K562 (cell line): ENCODE measurements around the gene LY6G6C. TPM values are rescaled to one million over a fixed set of nuclear protein-coding genes. Genes with fewer than 3 reads are reported as not detected.
A peak's percentile ranks its signal among the peaks of the same experiment; 100 is the strongest.

Source experiments
- ATAC-seq: fragments of 200-7000 bp; cut with Tn5 transposase; 3 replicates; pipeline ENCODE4 v1.9.1; 2020; ENCODE audit warnings: moderate library complexity
- BruUV-seq: library from RNA; stranded (reverse); fragments of 400-500 nt; replicated peaks from 2 replicates; lab custom pipeline; 2021; lab: Mats Ljungman, UMichigan
- CTCF ChIA-PET: fragments of 300-600 bp; formaldehyde crosslinking; extraction: SDS; loops from one replicate; lab custom pipeline; 2021; ENCODE audit warnings: low intra/inter-chr PET ratio; lab: Yijun Ruan, JAX
- POLR2A ChIA-PET: fragments of 300-600, 350-650 bp; sonication (Branson Sonifier 250); formaldehyde crosslinking; extraction: SDS; loops from one replicate; lab custom pipeline; 2021; ENCODE audit warnings: antibody characterized with exemption, inconsistent platforms; lab: Yijun Ruan, JAX
- DNase-seq, 4 experiments: peaks; one replicate each; pipeline versions ENCODE4 v3.0.0 to v3.0.0-alpha.2; 2011 to 2018; ENCODE audit warnings: low spot score in 3 of 4, mixed read lengths in 3 of 4; ENCODE audit errors: extremely low read depth in 1 of 4
- FAIRE-seq: peaks from 2 replicates; lab custom pipeline; 2011; peaks lifted over from hg19 to GRCh38; lab: Jason Lieb, UNC
- H2AFZ ChIP-seq: 2 replicates; pipeline ENCODE4 v1.6.0; 2011; ENCODE audit warnings: low read depth, low read length, control low read depth, inconsistent platforms
- H3K27ac ChIP-seq: fragments of 200-600 bp; 3 replicates; pipeline ENCODE4 v1.8.0; 2011; ENCODE audit warnings: low read depth, mild to moderate bottlenecking, control low read depth, inconsistent platforms, low read length, moderate library complexity, mixed read lengths; ENCODE audit errors: extremely low read depth
- H3K27me3 ChIP-seq, 2 experiments: fragments of 300-600 bp in 1 of 2; 2 replicates in 1 of 2; 3 replicates in 1 of 2; pipeline versions ENCODE4 v1.6.0 to v1.8.0; 2011; ENCODE audit warnings: inconsistent platforms in 2 of 2, low read length in 2 of 2, mild to moderate bottlenecking in 1 of 2, mixed read lengths in 1 of 2, moderate library complexity in 1 of 2; ENCODE audit not compliant: control insufficient read depth in 2 of 2, insufficient read depth in 2 of 2
- H3K36me3 ChIP-seq: fragments of 300-600 bp; 3 replicates; pipeline ENCODE4 v1.8.0; 2011; ENCODE audit warnings: mild to moderate bottlenecking, low read length, inconsistent platforms; ENCODE audit not compliant: control insufficient read depth, insufficient read depth
- H3K4me1 ChIP-seq, 2 experiments: fragments of 200-600 bp in 1 of 2; replicated peaks in 1 of 2; 2 replicates in 1 of 2; 3 replicates in 1 of 2; pipeline versions ENCODE4 v1.5.1 to v1.8.0; 2011; ENCODE audit warnings: inconsistent platforms in 2 of 2, low read length in 2 of 2, mild to moderate bottlenecking in 1 of 2, mixed read lengths in 1 of 2, moderate library complexity in 1 of 2; ENCODE audit not compliant: control insufficient read depth in 2 of 2, insufficient read depth in 2 of 2
- H3K4me2 ChIP-seq: 2 replicates; pipeline ENCODE4 v1.6.1; 2011; ENCODE audit warnings: low read length, control low read depth, inconsistent platforms, mixed read lengths; ENCODE audit not compliant: insufficient read depth
- H3K4me3 ChIP-seq: fragments of 200-600 bp; sonication (generic), shearing (Covaris generic); 2 replicates; pipeline ENCODE4 v1.5.1; 2016; ENCODE audit warnings: control low read depth, inconsistent platforms
- H3K79me2 ChIP-seq: fragments of 200-600 bp; 3 replicates; pipeline ENCODE4 v1.8.0; 2011; ENCODE audit warnings: low read length, inconsistent platforms; ENCODE audit not compliant: control insufficient read depth, insufficient read depth
- H3K9ac ChIP-seq, 2 experiments: 2 replicates each; pipeline versions ENCODE4 v1.6.0 to v1.6.1; 2011; ENCODE audit warnings: low read depth in 2 of 2, low read length in 2 of 2, control low read depth in 1 of 2, inconsistent platforms in 1 of 2, mild to moderate bottlenecking in 1 of 2, mixed read lengths in 1 of 2; ENCODE audit not compliant: insufficient read depth in 1 of 2
- H3K9me1 ChIP-seq: one replicate; pipeline ENCODE4 v1.6.0; 2011; ENCODE audit warnings: inconsistent platforms, mild to moderate bottlenecking, low read length, moderate library complexity; ENCODE audit not compliant: control insufficient read depth, insufficient read depth
- H3K9me3 ChIP-seq: replicated peaks from 2 replicates; pipeline ENCODE4 v1.5.1; 2011; ENCODE audit warnings: low read depth, low read length, inconsistent platforms; ENCODE audit not compliant: control insufficient read depth, insufficient read depth
- H4K20me1 ChIP-seq: replicated peaks from 2 replicates; pipeline ENCODE4 v1.6.1; 2011; ENCODE audit warnings: low read length, inconsistent platforms, mixed read lengths; ENCODE audit not compliant: control insufficient read depth, insufficient read depth
- FOSL1 ChIP-seq: fragments of 200-800 bp; sonication (Bioruptor generic); conservative IDR thresholded peaks from 2 replicates; pipeline ENCODE4 v1.6.1; 2016; ENCODE audit warnings: missing genetic modification characterization, missing compliant biosample characterization
- NEUROD1 ChIP-seq: fragments of 150-350 bp; IDR thresholded peaks from 2 replicates; pipeline ENCODE4 v1.6.1; 2014; ENCODE audit warnings: borderline replicate concordance, low read length, low read depth; ENCODE audit not compliant: partially characterized antibody
- POLR3A ChIP-seq: IDR thresholded peaks from 2 replicates; pipeline ENCODE4 v1.6.1; 2011; ENCODE audit warnings: borderline replicate concordance, mild to moderate bottlenecking, moderate library complexity; ENCODE audit not compliant: insufficient read length, insufficient read depth; ENCODE audit errors: extremely low read depth
- SMARCA4 ChIP-seq: fragments of 450-650 bp; IDR thresholded peaks from 2 replicates; pipeline ENCODE4 v1.6.1; 2016
- SP1 ChIP-seq: sonication (generic); formaldehyde crosslinking; IDR thresholded peaks from 2 replicates; pipeline ENCODE4 v1.8.1; 2022; ENCODE audit warnings: mild to moderate bottlenecking, missing genetic modification reagents
- U2AF1 ChIP-seq: fragments of 200-400 bp; formaldehyde crosslinking; optimal IDR thresholded peaks from 2 replicates; pipeline ENCODE3; 2017; ENCODE audit warnings: mild to moderate bottlenecking, low read depth, low read length, moderate library complexity
- ZFX ChIP-seq: sonication (generic); formaldehyde crosslinking; IDR thresholded peaks from 2 replicates; pipeline ENCODE4 v1.8.0; 2022; ENCODE audit warnings: mild to moderate bottlenecking, missing genetic modification reagents, moderate library complexity
- WGBS: fragments of 100-300 bp; shearing (Covaris generic); methylation state at CpG from one replicate; pipeline ENCODE4 v1.1.6; 2016; ENCODE audit warnings: low coverage, mixed read lengths; ENCODE audit not compliant: insufficient coverage; ENCODE audit errors: missing lambda C conversion rate; 5-methylcytosine and 5-hydroxymethylcytosine counted together
- in situ Hi-C: fragments of 300-500 bp; cut with MboI; formaldehyde crosslinking; loops from 4 replicates; pipeline ENCODE4 v1.15.0; 2018; ENCODE audit warnings: inconsistent platforms, mixed read lengths
- intact Hi-C: fragments of 100-400 bp; cut with micrococcal nuclease; formaldehyde crosslinking; loops from 2 replicates; pipeline ENCODE4 v1.14.2; 2022
- polyA plus RNA-seq, 8 experiments: library from polyadenylated mRNA; depleted of rRNA in 4 of 8; stranded (reverse) in 5 of 8; unstranded in 3 of 8; fragments of >200 nt; fragmentation: Nextera tagmentation in 2 of 8; fragmentation: Illumina TruSeq in 1 of 8; extraction: Ambion mirVana in 2 of 8; extraction: Trizol in 1 of 8; gene quantifications; 2 replicates each; pipeline versions ENCODE4 v1.2.1 to v1.2.3, GENCODE V29; 2011 to 2014; ENCODE audit warnings: inconsistent platforms in 1 of 8, missing spikeins in 1 of 8
- total RNA-seq, 7 experiments: library from RNA; depleted of rRNA in 6 of 7; stranded (reverse); fragments of >200 nt in 6 of 7; fragmentation: Illumina TruSeq in 2 of 7; extraction: Trizol in 2 of 7; gene quantifications; 2 replicates each; pipeline versions ENCODE4 v1.2.1 to v1.2.3, GENCODE V29; 2011 to 2021; ENCODE audit warnings: low replicate concordance in 1 of 7
- TF ChIP-seq, protein P1 (sequence below): fragments of 450-650 bp; IDR thresholded peaks from 2 replicates; pipeline ENCODE4 v1.6.1; 2016
- TF ChIP-seq, protein P2 (sequence below): fragments of 450-650 bp; IDR thresholded peaks from one replicate; pipeline ENCODE4 v1.6.1; 2018; ENCODE audit warnings: mild to moderate bottlenecking, moderate library complexity; ENCODE audit not compliant: partially characterized antibody
- TF ChIP-seq, protein P3 (sequence below): fragments of 450-650 bp; IDR thresholded peaks from 2 replicates; pipeline ENCODE4 v1.6.1; 2017; ENCODE audit warnings: mild to moderate bottlenecking, moderate library complexity
- TF ChIP-seq, protein P4 (sequence below): sonication (generic); formaldehyde crosslinking; IDR thresholded peaks from 2 replicates; pipeline ENCODE4 v1.8.0; 2023; ENCODE audit warnings: mild to moderate bottlenecking, missing genetic modification reagents
- TF ChIP-seq, protein P5 (sequence below): IDR thresholded peaks from 3 replicates; pipeline ENCODE4 v1.6.1; 2011; ENCODE audit warnings: borderline replicate concordance, mild to moderate bottlenecking, moderate library complexity; ENCODE audit not compliant: insufficient read length; ENCODE audit errors: extremely low read depth

The LY6G6C gene
- total and polyA plus RNA-seq, 9 of the 15 experiments (the other 6 are each of a cell fraction or from before 2014, with no cell fraction given): 0.06 to 0.20 TPM; not detected in 7

DNA sequence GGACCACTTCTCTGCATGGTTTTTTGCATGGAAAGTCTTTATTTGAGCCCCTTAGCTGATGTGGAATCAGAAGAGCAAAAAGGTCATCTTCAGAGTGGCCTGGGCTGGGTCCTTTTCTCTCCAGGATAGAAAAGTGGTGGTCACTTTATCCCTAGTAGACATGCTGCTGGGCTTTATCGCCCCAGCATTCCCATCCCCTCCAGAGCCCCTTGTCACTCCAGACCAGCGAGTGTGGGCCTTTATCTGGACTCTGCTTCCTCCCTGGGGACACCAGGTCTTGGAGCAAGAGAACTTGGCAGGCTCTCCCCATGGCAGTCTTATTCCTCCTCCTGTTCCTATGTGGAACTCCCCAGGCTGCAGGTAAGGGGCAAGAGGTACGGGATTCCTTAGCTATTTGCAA is 14.9 kb downstream of the LY6G6C start, which contains the start of gene LY6G6F (continued):
- TF ChIP-seq, protein P1, sequence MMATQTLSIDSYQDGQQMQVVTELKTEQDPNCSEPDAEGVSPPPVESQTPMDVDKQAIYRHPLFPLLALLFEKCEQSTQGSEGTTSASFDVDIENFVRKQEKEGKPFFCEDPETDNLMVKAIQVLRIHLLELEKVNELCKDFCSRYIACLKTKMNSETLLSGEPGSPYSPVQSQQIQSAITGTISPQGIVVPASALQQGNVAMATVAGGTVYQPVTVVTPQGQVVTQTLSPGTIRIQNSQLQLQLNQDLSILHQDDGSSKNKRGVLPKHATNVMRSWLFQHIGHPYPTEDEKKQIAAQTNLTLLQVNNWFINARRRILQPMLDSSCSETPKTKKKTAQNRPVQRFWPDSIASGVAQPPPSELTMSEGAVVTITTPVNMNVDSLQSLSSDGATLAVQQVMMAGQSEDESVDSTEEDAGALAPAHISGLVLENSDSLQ: peak; percentile 37; the same call in 1 of the 2 replicates
- TF ChIP-seq, protein P2, sequence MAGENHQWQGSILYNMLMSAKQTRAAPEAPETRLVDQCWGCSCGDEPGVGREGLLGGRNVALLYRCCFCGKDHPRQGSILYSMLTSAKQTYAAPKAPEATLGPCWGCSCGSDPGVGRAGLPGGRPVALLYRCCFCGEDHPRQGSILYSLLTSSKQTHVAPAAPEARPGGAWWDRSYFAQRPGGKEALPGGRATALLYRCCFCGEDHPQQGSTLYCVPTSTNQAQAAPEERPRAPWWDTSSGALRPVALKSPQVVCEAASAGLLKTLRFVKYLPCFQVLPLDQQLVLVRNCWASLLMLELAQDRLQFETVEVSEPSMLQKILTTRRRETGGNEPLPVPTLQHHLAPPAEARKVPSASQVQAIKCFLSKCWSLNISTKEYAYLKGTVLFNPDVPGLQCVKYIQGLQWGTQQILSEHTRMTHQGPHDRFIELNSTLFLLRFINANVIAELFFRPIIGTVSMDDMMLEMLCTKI: no peak
- TF ChIP-seq, protein P3, sequence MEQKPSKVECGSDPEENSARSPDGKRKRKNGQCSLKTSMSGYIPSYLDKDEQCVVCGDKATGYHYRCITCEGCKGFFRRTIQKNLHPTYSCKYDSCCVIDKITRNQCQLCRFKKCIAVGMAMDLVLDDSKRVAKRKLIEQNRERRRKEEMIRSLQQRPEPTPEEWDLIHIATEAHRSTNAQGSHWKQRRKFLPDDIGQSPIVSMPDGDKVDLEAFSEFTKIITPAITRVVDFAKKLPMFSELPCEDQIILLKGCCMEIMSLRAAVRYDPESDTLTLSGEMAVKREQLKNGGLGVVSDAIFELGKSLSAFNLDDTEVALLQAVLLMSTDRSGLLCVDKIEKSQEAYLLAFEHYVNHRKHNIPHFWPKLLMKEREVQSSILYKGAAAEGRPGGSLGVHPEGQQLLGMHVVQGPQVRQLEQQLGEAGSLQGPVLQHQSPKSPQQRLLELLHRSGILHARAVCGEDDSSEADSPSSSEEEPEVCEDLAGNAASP: no peak
- TF ChIP-seq U2AF1 (no peak), POLR3A (no peak), SMARCA4 (peak; percentile 25; the same call in 1 of the 2 replicates)
- TF ChIP-seq, all 486 proteins: peak for 24

DNA sequence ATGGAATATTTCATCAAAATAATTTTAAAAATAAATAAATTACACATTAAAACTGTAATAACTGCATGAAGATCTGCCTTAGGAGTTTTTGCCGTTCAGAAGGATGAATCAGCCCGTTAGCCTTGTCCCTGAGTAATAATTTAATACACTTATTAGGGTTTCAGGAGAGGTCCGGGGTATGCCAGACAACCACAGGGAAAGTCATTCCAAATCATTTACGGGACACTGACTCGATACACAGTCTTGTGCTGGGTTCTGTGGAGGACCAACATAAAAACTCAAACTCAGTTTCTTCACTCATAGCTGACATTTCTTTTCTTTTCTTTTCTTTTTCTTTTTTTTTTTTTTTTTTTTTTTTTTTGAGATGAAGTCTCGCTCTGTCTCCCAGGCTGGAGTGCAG is 15.6 kb downstream of the LY6G6C start:
- Histone ChIP-seq H3K9me1 (no peaks in the 10 kb centered on the region), H3K27me3 (no peaks in the 10 kb centered on the region), H3K9ac (no peak overlapping the region), H2AFZ (peak overlapping the region; percentile 52), H3K27ac (no peak overlapping the region), H3K4me3 (no peak overlapping the region), H3K4me2 (no peak overlapping the region), H3K36me3 (peaks cover 11% of the 10 kb centered on the region), H4K20me1 (no peaks in the 10 kb centered on the region; the same call in 1 of the 2 replicates), H3K9me3 (no peaks in the 10 kb centered on the region), H3K4me1 (peaks cover 33 to 35% of the 10 kb centered on the region in 2 experiments), H3K79me2 (peaks cover 26% of the 10 kb centered on the region)
- ATAC-seq: no peak
- in situ Hi-C loops (no loop called here), intact Hi-C loops (no loop called here)
- CTCF ChIA-PET: no interaction called here
- BruUV-seq: no TSS peak
- no peak for DNase-seq
- FAIRE-seq: no peak
- 76% methylated on average over 6 of the region's 6 CpGs for WGBS
- POLR2A ChIA-PET: interaction anchor here (0.6 to 12.4 kb wide), 5 partner anchors 10 to 101 kb away, joined by 3 to 223 read pairs (median 7); partner anchors contain the start of genes DDAH2, LSM2, LY6G6C and LY6G6D
- TF ChIP-seq ZFX (CRISPR knock-in tag) (0 out of 2 replicates have a peak, but pooled peaks have one; percentile 10), SP1 (CRISPR knock-in tag) (0 out of 2 replicates have a peak, but pooled peaks have one; percentile 10), FOSL1 (tag) (no peak), NEUROD1 (no peak)
- TF ChIP-seq, protein P4, sequence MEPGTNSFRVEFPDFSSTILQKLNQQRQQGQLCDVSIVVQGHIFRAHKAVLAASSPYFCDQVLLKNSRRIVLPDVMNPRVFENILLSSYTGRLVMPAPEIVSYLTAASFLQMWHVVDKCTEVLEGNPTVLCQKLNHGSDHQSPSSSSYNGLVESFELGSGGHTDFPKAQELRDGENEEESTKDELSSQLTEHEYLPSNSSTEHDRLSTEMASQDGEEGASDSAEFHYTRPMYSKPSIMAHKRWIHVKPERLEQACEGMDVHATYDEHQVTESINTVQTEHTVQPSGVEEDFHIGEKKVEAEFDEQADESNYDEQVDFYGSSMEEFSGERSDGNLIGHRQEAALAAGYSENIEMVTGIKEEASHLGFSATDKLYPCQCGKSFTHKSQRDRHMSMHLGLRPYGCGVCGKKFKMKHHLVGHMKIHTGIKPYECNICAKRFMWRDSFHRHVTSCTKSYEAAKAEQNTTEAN (CRISPR knock-in tag): no peak
- TF ChIP-seq, protein P5, sequence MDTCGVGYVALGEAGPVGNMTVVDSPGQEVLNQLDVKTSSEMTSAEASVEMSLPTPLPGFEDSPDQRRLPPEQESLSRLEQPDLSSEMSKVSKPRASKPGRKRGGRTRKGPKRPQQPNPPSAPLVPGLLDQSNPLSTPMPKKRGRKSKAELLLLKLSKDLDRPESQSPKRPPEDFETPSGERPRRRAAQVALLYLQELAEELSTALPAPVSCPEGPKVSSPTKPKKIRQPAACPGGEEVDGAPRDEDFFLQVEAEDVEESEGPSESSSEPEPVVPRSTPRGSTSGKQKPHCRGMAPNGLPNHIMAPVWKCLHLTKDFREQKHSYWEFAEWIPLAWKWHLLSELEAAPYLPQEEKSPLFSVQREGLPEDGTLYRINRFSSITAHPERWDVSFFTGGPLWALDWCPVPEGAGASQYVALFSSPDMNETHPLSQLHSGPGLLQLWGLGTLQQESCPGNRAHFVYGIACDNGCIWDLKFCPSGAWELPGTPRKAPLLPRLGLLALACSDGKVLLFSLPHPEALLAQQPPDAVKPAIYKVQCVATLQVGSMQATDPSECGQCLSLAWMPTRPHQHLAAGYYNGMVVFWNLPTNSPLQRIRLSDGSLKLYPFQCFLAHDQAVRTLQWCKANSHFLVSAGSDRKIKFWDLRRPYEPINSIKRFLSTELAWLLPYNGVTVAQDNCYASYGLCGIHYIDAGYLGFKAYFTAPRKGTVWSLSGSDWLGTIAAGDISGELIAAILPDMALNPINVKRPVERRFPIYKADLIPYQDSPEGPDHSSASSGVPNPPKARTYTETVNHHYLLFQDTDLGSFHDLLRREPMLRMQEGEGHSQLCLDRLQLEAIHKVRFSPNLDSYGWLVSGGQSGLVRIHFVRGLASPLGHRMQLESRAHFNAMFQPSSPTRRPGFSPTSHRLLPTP: no peak
